Fibroblast of the conjunctiva (primary cell): Measurements from ENCODE around the gene DDX17.
A peak's percentile ranks its signal among the peaks of the same experiment; 100 is the strongest.

Source experiments
- DNase-seq: peaks from one replicate; pipeline ENCODE4 v3.0.0-alpha.2; 2010; ENCODE audit warnings: low read depth

DDX17 gene

DNA sequence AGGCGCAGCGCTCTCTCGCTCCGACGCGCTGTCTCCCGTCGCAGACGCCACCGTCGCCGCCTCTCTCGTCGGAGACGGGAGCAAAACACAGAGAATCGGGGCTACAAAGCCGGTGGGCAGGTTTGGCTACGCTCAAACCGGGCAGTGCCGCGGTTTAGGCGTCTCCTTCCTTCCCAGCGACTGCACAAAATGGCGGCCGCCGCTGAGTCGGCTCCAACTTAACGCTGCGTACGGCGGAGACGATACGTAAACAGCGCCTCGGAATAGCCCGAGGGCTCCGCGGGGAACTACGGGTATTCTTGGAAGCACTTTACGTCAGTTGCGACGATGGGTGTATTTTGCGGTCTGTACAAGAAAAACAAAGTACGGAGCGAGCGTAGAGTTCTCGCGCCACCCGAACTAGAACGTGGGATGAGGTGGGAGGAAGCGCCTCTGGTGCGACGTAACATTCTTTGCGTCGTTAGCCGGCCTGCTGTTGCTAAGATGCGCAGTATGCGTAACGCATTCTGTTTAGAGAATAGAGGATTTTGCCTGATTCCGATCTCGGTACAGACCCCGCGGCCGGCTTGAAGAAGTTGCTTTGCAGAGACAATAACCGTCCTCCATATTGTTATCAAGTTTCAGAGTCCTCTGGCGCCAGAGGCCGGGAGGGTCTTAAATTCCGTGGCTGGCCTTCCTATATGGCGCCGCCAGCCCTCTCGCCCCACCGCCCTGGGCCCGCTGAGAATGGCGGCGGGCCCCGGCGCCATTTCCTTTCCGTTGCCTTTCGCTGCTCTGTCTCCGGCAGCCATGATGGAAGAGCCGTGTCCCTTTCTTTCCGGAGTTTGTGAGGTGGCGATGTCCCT, at the start of gene DDX17:
Gene DDX17, minus strand, starts transcription at position 194 of the 845 bp plus-strand sequence.
- peak; percentile 93 for DNase-seq

DNA sequence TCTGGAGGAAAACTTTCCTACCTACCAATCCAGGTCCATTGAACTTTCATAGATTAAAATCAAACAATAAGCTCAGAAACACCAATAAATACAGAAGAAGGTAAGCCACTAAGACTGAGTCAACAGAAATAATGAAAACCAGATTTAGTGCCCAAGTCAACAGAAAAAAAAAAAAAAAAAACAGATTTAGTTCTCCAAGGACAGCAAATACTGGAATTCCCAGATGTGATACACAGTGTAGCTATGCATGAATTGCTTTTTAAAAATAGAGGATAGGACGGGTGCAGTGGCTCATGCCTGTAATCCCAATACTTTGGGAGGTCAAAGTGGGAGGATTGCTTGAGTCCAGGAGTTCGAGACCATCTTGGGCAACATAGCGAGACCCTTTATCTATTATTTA, 48.2 kb upstream of the DDX17 start:
- DNase-seq: peak; percentile 64

DNA sequence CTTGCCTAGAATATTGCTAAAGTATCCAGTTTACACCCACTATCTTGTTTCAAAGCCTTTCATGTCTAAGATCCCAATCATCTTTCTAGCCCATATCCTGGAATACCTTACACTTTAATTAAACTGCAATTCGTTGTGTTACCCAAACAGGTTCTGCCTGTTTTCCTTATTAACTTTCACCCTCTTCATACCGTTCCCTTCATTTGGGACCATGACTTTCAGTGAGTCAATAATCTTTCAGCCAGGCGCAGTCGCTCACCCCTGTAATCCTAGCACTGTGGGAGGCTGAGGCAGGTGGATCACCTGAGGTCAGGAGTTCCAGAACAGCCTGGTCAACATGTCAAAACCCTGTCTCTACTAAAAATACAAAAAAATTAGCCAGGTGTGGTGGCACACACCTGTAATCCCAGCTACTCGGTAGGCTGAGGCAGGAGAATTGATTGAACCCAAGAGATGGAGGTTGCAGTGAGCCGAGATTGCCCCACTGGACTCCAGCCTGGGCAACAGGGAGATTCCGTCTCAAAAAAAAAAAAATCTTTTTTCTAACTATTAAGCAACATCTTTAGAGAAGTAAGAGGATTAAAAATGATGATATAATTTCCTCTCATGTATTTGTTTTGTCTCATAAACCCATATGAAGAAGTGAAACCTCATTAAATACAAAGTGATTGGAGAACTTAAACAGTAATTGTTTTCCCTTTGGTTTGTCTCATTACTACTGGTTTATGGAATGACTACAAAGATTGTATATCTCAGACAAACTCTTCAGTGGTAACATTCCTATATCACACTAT, 43.2 kb upstream of the DDX17 start:
- no peak for DNase-seq

DNA sequence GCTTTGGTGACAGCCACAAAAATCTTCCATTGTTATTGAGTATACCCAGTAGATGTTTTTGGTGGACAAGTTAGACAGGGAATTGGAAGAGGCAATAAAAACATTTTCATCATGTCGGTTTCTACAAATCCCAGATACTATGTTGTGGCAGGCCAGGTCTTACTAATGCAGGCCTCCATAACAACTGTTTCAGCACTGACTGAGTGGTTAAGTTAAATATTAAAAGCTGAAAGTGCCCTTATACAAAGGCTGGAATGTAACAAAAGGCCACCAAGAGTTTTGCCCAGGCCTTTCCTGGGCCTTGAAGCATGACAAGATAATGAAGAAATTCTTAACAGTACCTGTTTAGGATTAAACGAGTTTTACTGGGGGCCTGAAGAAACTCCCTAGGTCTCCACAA, 34.6 kb upstream of the DDX17 start:
- no peak for DNase-seq

DNA sequence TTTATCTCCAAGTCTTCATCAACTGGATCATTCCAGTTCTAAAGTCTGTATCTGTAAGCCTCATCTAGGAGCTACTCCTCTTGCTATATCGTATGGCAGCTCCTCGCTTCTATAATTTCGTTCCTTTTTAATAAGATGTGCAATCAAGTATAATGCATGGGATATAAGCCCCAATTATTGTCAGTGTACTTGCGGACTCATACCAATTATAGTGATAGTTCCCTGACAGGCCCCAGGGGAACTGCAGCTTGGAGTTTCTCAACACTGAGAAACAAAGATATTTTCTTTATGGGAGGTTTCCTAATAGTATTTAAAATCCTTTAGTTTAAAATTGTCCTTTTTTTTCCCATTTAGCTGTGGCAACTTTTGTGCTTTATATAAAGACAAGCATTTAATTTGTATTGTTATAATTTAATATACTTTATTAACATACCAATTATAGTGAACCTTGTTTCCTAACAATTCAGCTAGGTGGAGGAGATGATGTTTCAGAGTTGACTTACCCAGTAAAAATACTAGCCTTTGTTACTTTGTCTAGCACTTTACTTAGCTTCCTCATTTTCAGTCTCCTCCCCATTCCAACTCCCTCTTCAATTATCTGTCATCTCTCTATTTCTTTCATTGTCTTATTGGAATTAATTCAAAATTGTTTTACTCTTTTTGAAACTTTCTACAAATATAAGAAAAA, 25.3 kb upstream of the DDX17 start:
- no peak for DNase-seq

DNA sequence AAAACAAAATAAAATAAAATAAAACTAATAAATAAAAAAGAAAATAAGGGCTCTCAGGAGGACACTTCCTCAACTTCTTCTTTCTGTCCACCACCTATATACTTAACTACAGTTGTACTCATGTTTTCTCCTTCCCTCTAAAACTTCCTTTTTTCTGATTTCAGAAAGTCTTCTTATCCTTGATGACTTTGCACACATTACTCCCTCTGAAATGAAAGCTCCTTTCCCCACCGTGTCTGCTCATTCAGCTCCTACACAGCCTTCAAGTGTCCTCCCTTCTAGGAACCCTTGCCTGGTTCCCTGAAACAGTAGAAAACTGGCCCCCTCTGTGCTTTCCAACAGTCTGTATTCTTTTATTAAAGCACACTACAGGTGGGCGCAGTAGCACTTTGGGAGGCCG, 18.3 kb upstream of the DDX17 start:
- no peak for DNase-seq

DNA sequence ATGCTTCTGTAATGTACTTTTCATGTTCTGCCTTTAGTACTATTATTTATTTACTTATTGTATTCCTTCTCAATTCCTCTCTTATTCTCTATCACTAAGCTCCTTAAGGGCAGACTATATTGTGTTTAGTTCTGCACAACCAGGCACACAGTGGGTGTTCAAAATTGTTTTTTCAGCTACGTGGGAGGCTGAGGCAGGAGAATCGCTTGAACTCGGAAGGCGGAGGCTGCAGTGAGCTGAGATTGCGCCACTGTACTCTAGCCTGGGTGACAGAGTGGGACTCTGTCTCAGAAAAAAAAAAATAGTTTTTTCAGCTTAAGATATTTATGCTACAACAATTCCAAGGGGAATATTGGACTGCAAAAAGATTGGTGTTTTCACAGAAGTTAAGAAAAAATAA, 17.4 kb upstream of the DDX17 start:
- DNase-seq: no peak

DNA sequence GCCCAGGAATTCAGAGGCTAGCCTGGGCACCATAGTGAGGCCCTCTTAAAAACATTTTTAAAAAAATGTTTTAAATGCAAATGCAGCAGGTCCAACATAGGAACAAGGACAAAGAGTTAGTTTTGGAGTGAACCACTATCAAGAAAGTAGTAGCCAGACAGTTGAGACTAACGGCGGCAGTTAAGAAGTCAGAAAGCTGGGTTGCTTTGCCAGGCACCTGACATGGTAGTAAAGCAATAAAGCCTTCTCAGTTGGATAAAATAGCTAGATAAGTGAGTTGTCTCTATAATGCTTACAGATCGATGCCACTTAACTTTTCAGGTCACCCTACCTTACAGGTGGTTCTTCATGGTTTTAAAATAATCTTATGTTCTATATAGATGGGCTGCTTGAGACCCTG, 16.9 kb upstream of the DDX17 start:
- DNase-seq: no peak

DNA sequence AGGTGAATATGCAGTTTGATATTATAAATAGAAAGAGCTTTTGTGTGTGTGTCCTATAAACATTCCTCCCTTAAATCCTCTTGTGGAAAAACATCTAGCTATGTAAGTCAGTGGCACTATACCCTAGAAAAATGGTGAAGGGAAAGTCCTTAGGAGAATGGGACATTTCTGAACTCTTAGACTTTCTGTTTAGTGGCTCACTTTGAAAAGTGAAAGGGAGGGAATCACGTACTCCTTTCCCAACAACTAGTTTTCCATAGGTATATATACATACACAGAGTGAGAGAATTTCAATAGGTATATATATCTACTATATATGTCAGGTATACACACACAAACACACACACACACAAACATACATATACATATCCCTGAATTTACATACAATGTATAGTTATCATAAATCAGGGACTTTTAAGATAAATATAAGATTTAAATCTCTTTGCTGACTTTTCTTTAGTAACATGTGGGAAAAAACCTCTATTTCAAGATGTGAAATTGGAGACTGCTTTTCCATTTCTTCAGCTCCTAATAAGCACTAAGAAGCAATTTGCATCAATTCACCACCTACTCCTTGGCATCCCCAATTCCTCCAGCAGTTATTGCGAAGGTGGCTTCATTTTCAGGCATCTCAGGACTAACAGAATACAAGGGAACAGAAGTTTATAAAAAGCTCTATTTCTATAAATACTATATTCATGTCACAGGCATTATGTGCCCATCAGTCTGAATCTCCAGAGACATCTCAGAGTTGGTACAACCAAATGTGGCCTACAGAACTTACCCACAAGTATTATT, 13.5 kb upstream of the DDX17 start:
- no peak for DNase-seq

DNA sequence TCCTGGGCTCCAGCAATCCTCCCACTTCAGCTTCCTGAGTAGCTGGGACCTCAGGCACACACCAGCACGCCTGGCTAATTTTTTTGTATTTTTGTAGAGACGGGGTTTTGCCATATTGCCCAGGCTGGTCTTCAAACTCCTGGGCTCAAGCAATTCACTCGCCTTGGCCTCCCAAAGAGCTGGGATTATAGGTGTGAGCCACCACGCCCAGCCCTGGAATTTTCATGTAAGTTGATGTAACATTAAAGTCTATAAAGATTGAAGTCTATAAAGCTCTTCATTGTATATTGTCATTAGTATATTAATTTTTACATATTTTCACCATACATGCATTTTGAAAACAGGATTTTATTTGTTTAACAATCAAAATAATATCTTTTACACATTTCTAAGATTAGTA, 12.5 kb upstream of the DDX17 start:
- no peak for DNase-seq

DNA sequence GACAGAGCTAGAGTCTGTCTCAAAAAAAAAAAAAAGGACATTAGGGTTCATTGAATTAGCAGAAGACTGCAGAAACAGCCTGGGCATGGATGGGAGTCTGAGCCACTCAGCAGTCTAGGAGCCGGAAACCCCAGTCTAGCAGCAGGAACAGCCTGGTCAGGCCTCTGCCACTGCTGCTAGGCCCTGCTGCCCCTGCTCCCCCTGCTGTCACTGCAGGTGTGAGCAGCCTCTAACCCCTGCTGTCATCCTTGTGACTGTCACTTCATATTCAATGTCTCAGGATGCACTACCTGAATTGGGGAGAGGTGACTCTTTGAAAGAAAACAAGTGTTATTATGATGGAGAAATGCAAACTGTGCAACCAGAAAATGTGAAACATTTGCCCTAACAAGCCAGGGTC, 7.0 kb upstream of the DDX17 start:
- DNase-seq: no peak

DNA sequence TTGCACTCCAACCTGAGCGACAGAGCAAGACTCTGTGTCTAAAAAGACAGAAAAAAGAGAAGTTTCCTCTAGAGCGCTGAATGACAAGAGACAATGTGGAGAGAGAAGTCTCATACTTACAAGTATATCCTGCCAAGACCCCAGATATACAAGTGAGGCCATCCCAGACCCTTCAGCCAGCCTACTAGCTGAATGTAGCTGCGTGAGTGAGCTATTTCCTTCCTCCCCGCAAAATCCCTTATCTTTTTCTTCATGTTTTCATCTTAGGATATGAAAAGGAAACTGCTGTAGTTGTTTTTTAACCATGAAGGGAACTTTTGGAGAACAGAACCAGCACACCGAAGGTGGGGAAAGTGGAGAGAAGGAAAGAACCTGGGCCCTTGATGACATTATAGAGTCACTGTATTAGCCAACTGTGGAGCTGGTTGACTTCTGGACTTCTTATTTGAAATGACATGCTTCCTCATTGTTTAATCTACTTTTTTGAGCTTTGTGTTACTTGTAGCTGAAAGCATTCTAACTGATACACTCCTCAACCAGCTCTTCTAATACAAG, 4.4 kb upstream of the DDX17 start:
- no peak for DNase-seq

DNA sequence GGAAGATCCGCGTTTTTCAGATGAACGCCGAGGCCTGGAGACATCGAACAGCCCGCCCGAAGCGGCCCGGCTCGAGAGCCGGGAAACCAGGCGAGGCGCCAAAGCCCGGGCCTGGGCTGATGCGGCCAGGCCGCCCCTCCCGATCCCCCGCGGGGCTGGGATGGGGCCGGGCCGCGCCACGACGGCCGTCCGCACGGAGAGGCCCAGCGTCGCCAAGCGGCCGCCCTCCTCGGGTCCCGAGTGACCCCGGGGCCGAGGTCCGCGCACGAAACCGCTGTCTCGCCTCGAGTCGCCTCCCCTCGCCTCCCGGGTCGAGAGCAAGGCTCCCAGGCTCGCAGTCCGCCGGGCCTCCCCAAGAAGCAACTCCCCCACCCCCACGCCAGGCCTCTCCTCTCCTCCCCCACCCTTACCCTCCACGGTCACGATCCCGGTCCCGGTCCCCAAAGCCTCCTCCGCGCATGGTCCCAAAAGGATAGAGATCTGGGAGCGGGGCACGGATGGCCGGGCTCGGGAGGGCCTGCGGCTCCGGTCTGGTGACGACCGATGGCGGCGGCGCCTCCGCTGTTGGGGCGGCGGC, 482 bp downstream of the DDX17 start:
- DNase-seq: peak; percentile 21

DNA sequence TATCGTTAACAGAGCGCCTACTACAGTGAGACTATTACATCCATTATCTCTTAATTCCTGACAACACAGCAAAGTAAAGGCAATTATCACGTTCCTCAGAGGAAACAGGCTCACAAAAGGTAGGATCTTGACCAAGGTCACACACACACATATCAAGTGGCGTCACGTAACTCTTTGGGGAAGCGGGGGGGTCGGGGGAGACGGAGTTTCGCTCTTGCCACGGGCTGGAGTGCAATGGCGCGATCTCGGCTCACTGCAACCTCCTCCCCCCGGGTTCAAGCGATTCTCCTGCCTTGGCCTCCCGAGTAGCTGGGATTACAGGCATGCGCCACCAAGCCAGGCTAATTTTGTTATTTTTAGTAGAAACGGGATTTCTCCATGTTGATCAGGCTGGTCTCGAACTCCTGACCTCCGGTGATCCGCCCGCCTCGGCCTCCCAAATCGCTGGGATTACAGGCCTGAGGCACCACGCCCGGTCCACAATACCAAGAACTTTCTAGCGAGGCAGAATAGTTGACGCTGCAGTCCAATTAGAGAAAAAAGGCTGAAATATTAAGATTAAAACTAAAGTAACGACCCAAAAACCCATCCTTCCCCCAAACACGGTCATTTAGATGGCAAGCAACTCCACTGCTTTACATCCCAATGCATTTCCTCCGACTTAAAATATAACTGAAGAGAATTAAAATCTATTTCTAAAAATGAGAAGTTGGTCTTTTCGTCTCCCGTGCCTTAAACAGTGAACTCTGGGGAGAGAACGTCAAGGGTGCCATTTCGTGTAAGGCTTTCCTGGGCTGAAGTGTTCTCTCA, 1.2 kb downstream of the DDX17 start:
- no peak for DNase-seq

DNA sequence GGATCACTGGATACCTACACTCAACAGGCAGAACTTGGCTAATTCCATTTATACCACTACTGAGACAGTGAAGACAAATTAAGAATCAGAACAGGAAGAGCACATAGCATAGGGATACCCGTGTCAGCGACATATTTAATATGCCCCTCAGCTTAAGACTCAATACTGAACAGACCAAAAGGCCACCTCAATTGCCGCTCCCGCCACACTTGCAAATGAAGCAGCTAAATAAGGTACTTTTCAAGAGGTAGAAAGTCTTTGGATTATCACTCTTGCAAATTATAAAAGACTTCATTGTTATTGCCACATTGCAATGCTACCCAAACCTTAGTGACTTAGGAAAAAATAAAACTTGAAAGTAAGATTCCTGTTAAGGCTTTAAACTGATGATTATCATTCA, 3.1 kb downstream of the DDX17 start:
- no peak for DNase-seq

DNA sequence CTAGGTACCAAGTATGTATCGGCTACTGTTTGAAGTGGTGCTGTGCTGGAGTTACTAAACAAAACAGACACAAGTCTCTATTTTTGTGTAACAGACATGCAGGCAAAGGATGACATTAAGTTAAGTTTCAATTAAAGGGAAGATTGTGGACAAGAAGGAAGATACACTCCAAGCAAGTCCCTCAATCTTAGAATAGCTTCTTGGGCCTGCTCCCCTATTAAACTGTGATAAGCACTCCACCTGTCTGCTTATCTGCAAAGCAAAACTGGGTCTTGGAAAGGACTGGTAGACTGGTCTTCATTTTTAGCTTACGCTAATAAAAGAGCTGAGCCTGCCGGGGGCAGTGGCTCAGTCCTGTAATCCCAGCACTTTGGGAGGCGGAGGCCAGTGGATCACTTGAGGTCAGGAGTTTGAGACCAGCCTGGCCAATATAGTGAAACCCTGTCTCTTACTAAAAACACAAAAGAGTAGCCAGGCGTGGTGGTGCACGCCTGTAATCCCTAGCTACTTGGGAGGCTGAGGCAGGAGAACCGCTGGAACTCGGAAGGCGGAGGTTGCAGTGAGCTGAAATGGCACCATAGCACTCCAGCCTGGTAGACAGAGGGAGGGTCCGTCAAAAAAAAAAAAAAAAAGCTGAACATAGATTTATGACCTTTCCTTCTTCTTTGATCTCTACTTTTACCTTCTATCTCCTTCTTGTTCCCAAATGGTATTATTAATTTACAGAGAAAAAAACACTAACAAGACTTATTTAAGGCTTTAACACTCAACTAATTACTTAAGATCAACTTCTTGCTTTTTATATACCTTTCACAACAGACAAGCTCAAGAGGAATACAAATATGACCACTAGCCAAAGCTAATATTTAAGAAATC, 4.1 kb downstream of the DDX17 start:
- no peak for DNase-seq

DNA sequence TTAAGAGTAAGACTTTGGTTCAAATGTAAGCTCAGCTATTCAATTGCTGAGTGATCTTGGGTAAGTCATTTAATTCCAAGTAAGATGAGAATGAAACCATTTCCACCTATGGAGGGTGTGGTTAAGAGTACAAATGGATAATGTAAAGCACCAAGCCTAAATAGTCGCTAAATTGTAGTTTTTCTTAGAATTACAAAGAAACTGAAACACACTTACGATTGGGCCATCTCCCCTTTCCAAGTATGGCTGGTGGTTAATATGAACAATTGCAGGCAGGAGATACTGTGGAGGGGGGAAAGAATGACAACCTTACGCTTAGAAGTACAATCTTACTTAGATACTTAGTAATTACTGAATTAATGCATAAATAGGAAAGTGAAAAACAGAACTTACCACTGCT, 8.2 kb downstream of the DDX17 start:
- DNase-seq: no peak

DNA sequence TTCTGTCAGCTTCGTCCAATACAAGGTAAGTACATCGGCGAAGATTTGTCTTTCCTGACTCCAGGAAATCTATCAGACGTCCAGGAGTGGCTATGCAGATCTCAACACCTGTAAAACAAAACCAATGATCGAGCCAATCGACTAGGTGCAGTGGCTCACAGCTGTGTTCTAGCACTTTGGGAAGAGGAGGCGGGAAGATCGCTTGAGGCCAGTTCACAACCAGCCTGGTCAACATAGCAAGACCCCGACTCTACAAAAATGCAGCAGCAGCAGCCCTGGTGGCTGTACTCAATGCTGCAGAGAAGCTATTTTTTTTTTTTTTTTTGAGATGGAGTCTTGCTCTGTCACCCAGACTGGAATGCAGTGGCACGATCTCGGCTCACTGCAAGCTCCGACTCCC, 11.2 kb downstream of the DDX17 start:
- no peak for DNase-seq

DNA sequence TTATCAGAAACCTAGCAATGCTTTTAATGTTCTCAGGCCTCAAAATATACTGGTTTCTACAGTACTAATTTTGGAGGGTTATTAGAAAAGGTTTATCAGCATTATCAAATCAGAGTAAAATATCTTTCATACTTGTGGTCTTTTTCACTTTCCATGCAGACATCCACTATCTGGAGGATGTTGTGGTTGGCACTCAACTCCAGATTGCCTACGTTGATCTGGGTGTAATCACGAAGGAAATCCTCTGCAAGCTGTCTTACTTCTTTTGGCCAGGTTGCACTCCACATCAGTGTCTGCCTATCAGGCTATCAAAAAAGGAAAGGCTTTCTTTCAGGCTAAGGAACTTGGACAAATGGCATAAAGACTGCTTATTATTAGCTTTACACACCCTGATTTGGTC, 11.6 kb downstream of the DDX17 start:
- DNase-seq: no peak
